GM12878 (cell line): Measurements from ENCODE around the gene SKAP1. TPM values are rescaled to one million over a fixed set of nuclear protein-coding genes. Genes with fewer than 3 reads are reported as not detected.

Experiments
- ATAC-seq: fragments of 200-7000 bp; cut with Tn5 transposase; 3 replicates; pipeline ENCODE4 v1.9.1; 2020; ENCODE audit warnings: mild to moderate bottlenecking, moderate library complexity
- BruUV-seq: library from RNA; stranded (reverse); fragments of 400-500 nt; replicated peaks from 2 replicates; lab custom pipeline; 2021; lab: Mats Ljungman, UMichigan
- CTCF ChIA-PET: fragments of 300-600 bp; sonication (Branson Sonifier 250); formaldehyde crosslinking; extraction: SDS; loops from one replicate; lab custom pipeline; 2021; ENCODE audit warnings: inconsistent platforms; lab: Yijun Ruan, JAX
- POLR2A ChIA-PET: fragments of 350-600 bp; formaldehyde crosslinking; extraction: SDS; loops from one replicate; lab custom pipeline; 2021; ENCODE audit warnings: inconsistent platforms; lab: Charles Lee
- RAD21 ChIA-PET: fragments of 300-600 bp; sonication (Branson Sonifier 250); formaldehyde crosslinking; loops from one replicate; lab custom pipeline; 2023; ENCODE audit warnings: antibody characterized with exemption; ENCODE audit not compliant: unreplicated experiment; lab: Charles Lee
- SMC1A ChIA-PET: fragments of 300-600 bp; sonication (Branson Sonifier 250); formaldehyde crosslinking; loops from one replicate; lab custom pipeline; 2023; ENCODE audit not compliant: unreplicated experiment, uncharacterized antibody; lab: Charles Lee
- DNase-seq: peaks from one replicate; pipeline ENCODE4 v3.0.0-alpha.2; 2011; ENCODE audit warnings: low read depth, low spot score
- FAIRE-seq: peaks from 3 replicates; lab custom pipeline; 2011; peaks lifted over from hg19 to GRCh38; lab: Jason Lieb, UNC
- H2AFZ ChIP-seq: 2 replicates; pipeline ENCODE4 v1.6.0; 2011; ENCODE audit warnings: low read depth, low read length, control low read depth; ENCODE audit not compliant: control insufficient read depth
- H3K27ac ChIP-seq: 2 replicates; pipeline ENCODE4 v1.5.1; 2011; ENCODE audit warnings: control low read depth; ENCODE audit not compliant: control insufficient read depth, insufficient read depth
- H3K27me3 ChIP-seq, 2 experiments: replicated peaks in 1 of 2; 2 replicates each; pipeline versions ENCODE4 v1.6.0 to v1.6.1; 2011; ENCODE audit warnings: low read length in 1 of 2; ENCODE audit not compliant: control insufficient read depth in 2 of 2, insufficient read depth in 2 of 2
- H3K36me3 ChIP-seq, 2 experiments: 2 replicates each; pipeline ENCODE4 v1.5.1; 2011; ENCODE audit warnings: low read length in 1 of 2; ENCODE audit not compliant: control insufficient read depth in 2 of 2, insufficient read depth in 2 of 2
- H3K4me1 ChIP-seq: 2 replicates; pipeline ENCODE4 v1.6.1; 2011; ENCODE audit warnings: mild to moderate bottlenecking, low read length, moderate library complexity, mixed read lengths; ENCODE audit not compliant: control insufficient read depth, insufficient read depth
- H3K4me2 ChIP-seq: 2 replicates; pipeline ENCODE4 v1.6.0; 2011; ENCODE audit warnings: control low read depth; ENCODE audit not compliant: control insufficient read depth, insufficient read depth
- H3K4me3 ChIP-seq: fragments of 200-600 bp; sonication (generic); 2 replicates; pipeline ENCODE4 v1.5.1; 2016
- H3K79me2 ChIP-seq: 2 replicates; pipeline ENCODE4 v1.6.0; 2011; ENCODE audit warnings: low read length; ENCODE audit not compliant: control insufficient read depth, insufficient read depth
- H3K9ac ChIP-seq: 2 replicates; pipeline ENCODE4 v1.8.0; 2011; ENCODE audit warnings: low read length, control low read depth, mixed read lengths; ENCODE audit not compliant: control insufficient read depth, insufficient read depth
- H3K9me3 ChIP-seq: replicated peaks from 3 replicates; pipeline ENCODE4 v1.5.1; 2011; ENCODE audit warnings: mild to moderate bottlenecking, low read length; ENCODE audit not compliant: control insufficient read depth, insufficient read depth
- H4K20me1 ChIP-seq: 2 replicates; pipeline ENCODE4 v1.6.0; 2011; ENCODE audit not compliant: control insufficient read depth, insufficient read depth
- BCL11A ChIP-seq: IDR thresholded peaks from 2 replicates; pipeline ENCODE4 v1.6.1; 2011; ENCODE audit warnings: low read depth, low read length
- BHLHE40 ChIP-seq, 2 experiments: fragments of 450-650 bp in 1 of 2; IDR thresholded peaks; 2 replicates each; pipeline ENCODE4 v1.6.1; 2011 to 2017; ENCODE audit warnings: low read depth in 2 of 2, borderline replicate concordance in 1 of 2, improper control_type of control experiment in 1 of 2, low read length in 1 of 2, mild to moderate bottlenecking in 1 of 2
- CREB1 ChIP-seq: IDR thresholded peaks from 2 replicates; pipeline ENCODE4 v1.6.1; 2012; ENCODE audit warnings: low read depth, mild to moderate bottlenecking, inconsistent platforms
- ESRRA ChIP-seq: IDR thresholded peaks from 2 replicates; pipeline ENCODE4 v1.6.1; 2012; ENCODE audit warnings: mild to moderate bottlenecking, low read length, improper control_type of control experiment
- ETV6 ChIP-seq, 2 experiments: fragments of 450-650 bp in 1 of 2; IDR thresholded peaks in 1 of 2; conservative IDR thresholded peaks in 1 of 2; 2 replicates each; pipeline ENCODE4 v1.6.1; 2014; ENCODE audit warnings: antibody characterized with exemption in 1 of 2, borderline replicate concordance in 1 of 2, low read depth in 1 of 2, mild to moderate bottlenecking in 1 of 2, moderate library complexity in 1 of 2
- HDAC6 ChIP-seq: fragments of 200-600 bp; sonication (generic); IDR thresholded peaks from one replicate; pipeline ENCODE4 v1.8.0; 2017; ENCODE audit warnings: antibody characterized with exemption; ENCODE audit not compliant: unreplicated experiment
- IKZF2 ChIP-seq, 2 experiments: fragments of 450-650 bp; IDR thresholded peaks; 2 replicates each; pipeline ENCODE4 v1.6.1; 2017; ENCODE audit warnings: mild to moderate bottlenecking in 2 of 2, moderate library complexity in 2 of 2
- MEF2B ChIP-seq: fragments of 450-650 bp; IDR thresholded peaks from 2 replicates; pipeline ENCODE4 v1.6.1; 2018; ENCODE audit warnings: mild to moderate bottlenecking, moderate library complexity; ENCODE audit not compliant: partially characterized antibody, poor library complexity, severe bottlenecking
- MTA3 ChIP-seq: IDR thresholded peaks from 2 replicates; pipeline ENCODE4 v1.6.1; 2012; ENCODE audit warnings: low read length, inconsistent platforms, borderline replicate concordance
- SPI1 ChIP-seq: IDR thresholded peaks from 2 replicates; pipeline ENCODE4 v1.6.1; 2011; ENCODE audit warnings: low read depth, mild to moderate bottlenecking, low read length, moderate library complexity, borderline replicate concordance; ENCODE audit not compliant: insufficient read depth
- SREBF1 ChIP-seq: IDR thresholded peaks from 2 replicates; pipeline ENCODE4 v1.6.1; 2012; ENCODE audit warnings: mild to moderate bottlenecking, low read length
- WGBS: methylation state at CpG from one replicate; pipeline ENCODE4 v1.1.6; 2016; ENCODE audit warnings: low lambda C conversion rate; ENCODE audit not compliant: insufficient replicate concordance, insufficient coverage; ENCODE audit errors: missing lambda C conversion rate; 5-methylcytosine and 5-hydroxymethylcytosine counted together
- in situ Hi-C: fragments of 300-500 bp; cut with MboI; formaldehyde crosslinking; loops from 9 replicates; pipeline ENCODE4 v1.14.3; 2018; ENCODE audit warnings: mixed read lengths
- intact Hi-C: fragments of 100-400 bp; cut with micrococcal nuclease; formaldehyde crosslinking; loops from one replicate; pipeline ENCODE4 v1.14.2; 2022; ENCODE audit not compliant: unreplicated experiment
- polyA plus RNA-seq, 11 experiments: library from polyadenylated mRNA; depleted of rRNA in 4 of 11; unstranded in 6 of 11; stranded (reverse) in 5 of 11; fragments of >200 nt; fragmentation: Nextera tagmentation in 4 of 11; fragmentation: Illumina TruSeq in 1 of 11; extraction: Ambion mirVana in 4 of 11; extraction: Trizol in 1 of 11; gene quantifications; 1 replicate in 1 of 11; 2 replicates in 10 of 11; pipeline versions ENCODE4 v1.2.1 to v1.2.3, GENCODE V29; 2011 to 2016; ENCODE audit warnings: inconsistent platforms in 2 of 11, missing spikeins in 2 of 11, low read depth in 1 of 11
- total RNA-seq, 4 experiments: library from RNA; depleted of rRNA in 3 of 4; stranded (reverse); fragments of >200 nt in 3 of 4; fragmentation: Illumina TruSeq in 1 of 4; extraction: Trizol in 1 of 4; gene quantifications; 2 replicates each; pipeline versions ENCODE4 v1.2.1 to v1.2.3, GENCODE V29; 2013 to 2021
- TF ChIP-seq, protein P1 (sequence below): IDR thresholded peaks from 2 replicates; pipeline ENCODE4 v1.6.1; 2012; ENCODE audit warnings: low read length, inconsistent platforms
- TF ChIP-seq, protein P2 (sequence below): IDR thresholded peaks from 2 replicates; pipeline ENCODE4 v1.6.1; 2011; ENCODE audit warnings: borderline replicate concordance, low read depth, mild to moderate bottlenecking, moderate library complexity, mixed read lengths, low read length; ENCODE audit not compliant: insufficient read depth; ENCODE audit errors: extremely low read length
- TF ChIP-seq, protein P3 (sequence below): fragments of 150-350 bp; IDR thresholded peaks from 2 replicates; pipeline ENCODE4 v1.6.1; 2016; ENCODE audit warnings: low read depth, low read length
- TF ChIP-seq, protein P4 (sequence below): fragments of 450-650 bp; IDR thresholded peaks from 2 replicates; pipeline ENCODE4 v1.6.1; 2017; ENCODE audit warnings: low read depth, mild to moderate bottlenecking, moderate library complexity

SKAP1 gene
- total and polyA plus RNA-seq, 10 of the 15 experiments (the other 5 are each of a cell fraction or from before 2014, with no cell fraction given) = 17.1 to 97.6 (median 35.9) TPM

DNA sequence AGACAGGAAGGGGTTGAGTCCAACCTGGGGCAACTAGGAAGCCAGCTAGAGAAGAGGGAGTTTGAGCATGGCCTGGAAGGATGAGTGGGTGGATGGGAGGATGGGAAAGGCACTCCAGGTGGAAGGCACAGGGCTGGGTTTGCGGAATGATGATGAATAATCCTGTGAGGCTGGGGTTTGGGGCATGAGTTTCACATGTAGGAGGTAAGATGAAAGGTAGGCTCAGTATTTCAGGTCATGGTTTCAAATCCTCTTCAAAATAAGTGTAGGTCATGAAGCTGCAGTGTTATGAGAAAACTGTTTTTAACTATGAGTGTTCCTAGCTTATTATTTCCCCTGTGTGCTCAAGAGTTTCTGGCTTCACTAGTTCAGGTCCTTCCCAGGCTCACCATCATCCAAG lies 130.3 kb downstream of the SKAP1 start:
- Histone ChIP-seq H4K20me1 (no peaks in the 10 kb centered on the region), H2AFZ (no peak overlapping the region), H3K9ac (peak overlapping the region; percentile 9; the same call in 1 of the 2 replicates), H3K27ac (peak overlapping the region; percentile 78), H3K36me3 (no peaks in the 10 kb centered on the region), H3K27me3 (no peaks in the 10 kb centered on the region), H3K4me3 (peak overlapping the region; percentile 39; the same call in 1 of the 2 replicates), H3K9me3 (no peaks in the 10 kb centered on the region), H3K4me1 (peaks cover 52% of the 10 kb centered on the region), H3K79me2 (peaks cover 1% of the 10 kb centered on the region), H3K4me2 (peak overlapping the region; percentile 55; the same call in 1 of the 2 replicates)
- FAIRE-seq = peak; percentile 66
- in situ Hi-C loops = no loop called here
- DNase-seq = peak; percentile 57
- ChIA-PET POLR2A (interaction anchor here (0.6 to 3.7 kb wide), 2 partner anchors 9 to 188 kb away, joined by 4 to 11 read pairs; no protein-coding TSS in a partner anchor), SMC1A (interaction anchor here (0.6 to 5.4 kb wide), 9 partner anchors 8 to 185 kb away, joined by 3 to 38 read pairs (median 5); no protein-coding TSS in a partner anchor), CTCF (interaction anchor here (0.7 to 20.0 kb wide), 8 partner anchors 9 to 294 kb away, joined by 3 to 190 read pairs (median 5); partner anchors contain the start of gene HOXB5), RAD21 (interaction anchor here (0.9 to 5.0 kb wide), 6 partner anchors 9 to 188 kb away, joined by 3 to 23 read pairs (median 4); no protein-coding TSS in a partner anchor)
- no TSS peak for BruUV-seq
- intact Hi-C loops = no loop called here
- 0% methylated on average over 1 of the region's 1 CpG for WGBS
- ATAC-seq = peak; percentile 86
- no peak for TF ChIP-seq CREB1
- peak; percentile 80 for TF ChIP-seq SPI1
- TF ChIP-seq ESRRA = no peak
- TF ChIP-seq BCL11A = peak; percentile 67; the same call in 1 of the 2 replicates
- peak; percentile 88 to 90 for TF ChIP-seq IKZF2 (IDR thresholded peaks at IDR 0.05)
- TF ChIP-seq HDAC6 = no peak
- TF ChIP-seq, protein P1, sequence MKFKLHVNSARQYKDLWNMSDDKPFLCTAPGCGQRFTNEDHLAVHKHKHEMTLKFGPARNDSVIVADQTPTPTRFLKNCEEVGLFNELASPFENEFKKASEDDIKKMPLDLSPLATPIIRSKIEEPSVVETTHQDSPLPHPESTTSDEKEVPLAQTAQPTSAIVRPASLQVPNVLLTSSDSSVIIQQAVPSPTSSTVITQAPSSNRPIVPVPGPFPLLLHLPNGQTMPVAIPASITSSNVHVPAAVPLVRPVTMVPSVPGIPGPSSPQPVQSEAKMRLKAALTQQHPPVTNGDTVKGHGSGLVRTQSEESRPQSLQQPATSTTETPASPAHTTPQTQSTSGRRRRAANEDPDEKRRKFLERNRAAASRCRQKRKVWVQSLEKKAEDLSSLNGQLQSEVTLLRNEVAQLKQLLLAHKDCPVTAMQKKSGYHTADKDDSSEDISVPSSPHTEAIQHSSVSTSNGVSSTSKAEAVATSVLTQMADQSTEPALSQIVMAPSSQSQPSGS = peak; percentile 67; the same call in 1 of the 2 replicates
- peak in 1 of 2 experiments; percentile 37; a peak in 1 of 4 replicates for TF ChIP-seq ETV6 (conservative IDR thresholded peaks at IDR 0.05 in 1 of 2, IDR thresholded peaks at IDR 0.05 in 1 of 2; ENCODE audit: borderline replicate concordance in 1 of 2, low read depth in 1 of 2)
- no peak for TF ChIP-seq SREBF1
- TF ChIP-seq, protein P2, sequence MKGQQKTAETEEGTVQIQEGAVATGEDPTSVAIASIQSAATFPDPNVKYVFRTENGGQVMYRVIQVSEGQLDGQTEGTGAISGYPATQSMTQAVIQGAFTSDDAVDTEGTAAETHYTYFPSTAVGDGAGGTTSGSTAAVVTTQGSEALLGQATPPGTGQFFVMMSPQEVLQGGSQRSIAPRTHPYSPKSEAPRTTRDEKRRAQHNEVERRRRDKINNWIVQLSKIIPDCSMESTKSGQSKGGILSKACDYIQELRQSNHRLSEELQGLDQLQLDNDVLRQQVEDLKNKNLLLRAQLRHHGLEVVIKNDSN = no peak
- TF ChIP-seq, protein P3, sequence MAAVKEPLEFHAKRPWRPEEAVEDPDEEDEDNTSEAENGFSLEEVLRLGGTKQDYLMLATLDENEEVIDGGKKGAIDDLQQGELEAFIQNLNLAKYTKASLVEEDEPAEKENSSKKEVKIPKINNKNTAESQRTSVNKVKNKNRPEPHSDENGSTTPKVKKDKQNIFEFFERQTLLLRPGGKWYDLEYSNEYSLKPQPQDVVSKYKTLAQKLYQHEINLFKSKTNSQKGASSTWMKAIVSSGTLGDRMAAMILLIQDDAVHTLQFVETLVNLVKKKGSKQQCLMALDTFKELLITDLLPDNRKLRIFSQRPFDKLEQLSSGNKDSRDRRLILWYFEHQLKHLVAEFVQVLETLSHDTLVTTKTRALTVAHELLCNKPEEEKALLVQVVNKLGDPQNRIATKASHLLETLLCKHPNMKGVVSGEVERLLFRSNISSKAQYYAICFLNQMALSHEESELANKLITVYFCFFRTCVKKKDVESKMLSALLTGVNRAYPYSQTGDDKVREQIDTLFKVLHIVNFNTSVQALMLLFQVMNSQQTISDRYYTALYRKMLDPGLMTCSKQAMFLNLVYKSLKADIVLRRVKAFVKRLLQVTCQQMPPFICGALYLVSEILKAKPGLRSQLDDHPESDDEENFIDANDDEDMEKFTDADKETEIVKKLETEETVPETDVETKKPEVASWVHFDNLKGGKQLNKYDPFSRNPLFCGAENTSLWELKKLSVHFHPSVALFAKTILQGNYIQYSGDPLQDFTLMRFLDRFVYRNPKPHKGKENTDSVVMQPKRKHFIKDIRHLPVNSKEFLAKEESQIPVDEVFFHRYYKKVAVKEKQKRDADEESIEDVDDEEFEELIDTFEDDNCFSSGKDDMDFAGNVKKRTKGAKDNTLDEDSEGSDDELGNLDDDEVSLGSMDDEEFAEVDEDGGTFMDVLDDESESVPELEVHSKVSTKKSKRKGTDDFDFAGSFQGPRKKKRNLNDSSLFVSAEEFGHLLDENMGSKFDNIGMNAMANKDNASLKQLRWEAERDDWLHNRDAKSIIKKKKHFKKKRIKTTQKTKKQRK = no peak
- TF ChIP-seq, protein P4, sequence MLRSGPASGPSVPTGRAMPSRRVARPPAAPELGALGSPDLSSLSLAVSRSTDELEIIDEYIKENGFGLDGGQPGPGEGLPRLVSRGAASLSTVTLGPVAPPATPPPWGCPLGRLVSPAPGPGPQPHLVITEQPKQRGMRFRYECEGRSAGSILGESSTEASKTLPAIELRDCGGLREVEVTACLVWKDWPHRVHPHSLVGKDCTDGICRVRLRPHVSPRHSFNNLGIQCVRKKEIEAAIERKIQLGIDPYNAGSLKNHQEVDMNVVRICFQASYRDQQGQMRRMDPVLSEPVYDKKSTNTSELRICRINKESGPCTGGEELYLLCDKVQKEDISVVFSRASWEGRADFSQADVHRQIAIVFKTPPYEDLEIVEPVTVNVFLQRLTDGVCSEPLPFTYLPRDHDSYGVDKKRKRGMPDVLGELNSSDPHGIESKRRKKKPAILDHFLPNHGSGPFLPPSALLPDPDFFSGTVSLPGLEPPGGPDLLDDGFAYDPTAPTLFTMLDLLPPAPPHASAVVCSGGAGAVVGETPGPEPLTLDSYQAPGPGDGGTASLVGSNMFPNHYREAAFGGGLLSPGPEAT = peak; percentile 84
- peak; percentile 9 to 31; a peak in 2 of 4 replicates for TF ChIP-seq BHLHE40 (IDR thresholded peaks at IDR 0.05; ENCODE audit: borderline replicate concordance in 1 of 2, low read depth in 2 of 2, low read length in 1 of 2)
- peak; percentile 55 for TF ChIP-seq MEF2B
- peak; percentile 74; the same call in 1 of the 2 replicates for TF ChIP-seq MTA3
